Suprapubic skin (tissue), 4 donors: ENCODE measurements around the gene LHX2.

Source experiments
- CTCF ChIP-seq, 2 donors: fragments of 200-600 bp in 1 of 2; fragments of 450-650 bp in 1 of 2; sonication (generic) in 1 of 2; IDR thresholded peaks; one replicate each; pipeline ENCODE4 v1.5.1; 2016 to 2019; ENCODE audit warnings: antibody characterized with exemption in 2 of 2, mild to moderate bottlenecking in 1 of 2, moderate library complexity in 1 of 2
- EP300 ChIP-seq: sonication (generic); formaldehyde crosslinking; IDR thresholded peaks from one replicate; pipeline ENCODE4 v1.6.1; 2017; ENCODE audit warnings: antibody characterized with exemption
- POLR2A ChIP-seq, 2 donors: fragments of 450-650 bp; IDR thresholded peaks; one replicate each; pipeline ENCODE4 v1.6.1; 2017; ENCODE audit warnings: antibody characterized with exemption in 2 of 2, mild to moderate bottlenecking in 2 of 2, moderate library complexity in 2 of 2
- POLR2AphosphoS5 ChIP-seq, 3 donors: sonication (generic); formaldehyde crosslinking; IDR thresholded peaks; one replicate each; pipeline ENCODE4 v1.6.1; 2017; ENCODE audit warnings: antibody characterized with exemption in 3 of 3

- TF ChIP-seq POLR2A (IDR thresholded peaks at IDR 0.05) (no peak), CTCF (IDR thresholded peaks at IDR 0.05) (no peak), POLR2AphosphoS5 (IDR thresholded peaks at IDR 0.05) (no peak), EP300 (no peak)
Measured at GRCh38 chr9:124001458-124001799, 10.1 kb upstream of the LHX2 start.
